ENCODE data around the gene SLC25A3. TPM values are rescaled to one million over a fixed set of nuclear protein-coding genes. Genes with fewer than 3 reads are reported as not detected.

SLC25A3 gene
- total and polyA plus RNA-seq, 9 of the 15 experiments (the other 6 are each of a cell fraction or from before 2014, with no cell fraction given) = 264 to 766 (median 495) TPM

GRCh38 chr12:98644712-98645571 lies 51.5 kb downstream of the SLC25A3 start, which contains the start of the genes APAF1 and IKBIP (continued):
- 0 out of 2 replicates have a peak, but pooled peaks have one; percentile 10 for TF ChIP-seq CEBPG (CRISPR knock-in tag; IDR thresholded peaks at IDR 0.05)
- no peak for TF ChIP-seq CEBPG (tag; conservative IDR thresholded peaks at IDR 0.05 in 1 of 2, IDR thresholded peaks at IDR 0.05 in 1 of 2)
- 0 out of 2 replicates have a peak, but pooled peaks have one; percentile 6 for TF ChIP-seq MAFK (IDR thresholded peaks at IDR 0.05; ENCODE audit: low read length)
- no peak for TF ChIP-seq ATF2 (CRISPR knock-in tag; IDR thresholded peaks at IDR 0.05)
- TF ChIP-seq AFF1 (IDR thresholded peaks at IDR 0.05; ENCODE audit: low read depth in 1 of 2, partially characterized antibody in 2 of 2) = no peak
- TF ChIP-seq ZNF41 (CRISPR knock-in tag; conservative IDR thresholded peaks at IDR 0.05) = no peak
- no peak for TF ChIP-seq BRF2 (IDR thresholded peaks at IDR 0.05; ENCODE audit: borderline replicate concordance, insufficient read depth, insufficient read length)
- TF ChIP-seq ATF3 (IDR thresholded peaks at IDR 0.05) = no peak
- no peak; the same call in 1 of the 2 replicates for TF ChIP-seq ATF3 (CRISPR knock-in tag; conservative IDR thresholded peaks at IDR 0.05)
- TF ChIP-seq PATZ1 (CRISPR knock-in tag; IDR thresholded peaks at IDR 0.05; ENCODE audit: borderline replicate concordance) = no peak
- no peak for TF ChIP-seq STAT6 (CRISPR knock-in tag; IDR thresholded peaks at IDR 0.05)
- peak; percentile 89 to 90 for TF ChIP-seq NRF1 (conservative IDR thresholded peaks at IDR 0.05 in 1 of 2, IDR thresholded peaks at IDR 0.05 in 1 of 2)

Data from K562 (cell line).